ENCODE data around the gene ADPRS.

DNA sequence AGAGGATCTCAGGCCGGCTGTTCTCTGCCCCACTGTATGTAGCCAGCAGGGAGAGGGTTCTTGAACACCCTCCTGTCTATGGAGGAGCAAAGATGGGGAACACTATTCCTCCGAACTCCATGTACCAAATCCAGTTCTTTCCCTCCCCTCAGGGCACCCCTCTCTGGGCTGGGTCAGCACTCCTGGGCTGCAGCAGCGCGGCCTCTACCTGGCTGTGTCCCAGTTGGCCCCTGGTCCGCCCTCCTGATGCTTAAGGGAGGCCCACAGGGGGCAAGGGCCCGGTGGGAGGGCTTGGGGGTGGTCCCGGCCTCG is 471 bp upstream of the ADPRS start:
- no peak for TF ChIP-seq POLR2AphosphoS5 (IDR thresholded peaks at IDR 0.05; ENCODE audit: low read depth, low read length)
- TF ChIP-seq TAF1 (IDR thresholded peaks at IDR 0.05; ENCODE audit: borderline replicate concordance, insufficient read depth, low read length) = no peak
- no peak for TF ChIP-seq SIN3A (IDR thresholded peaks at IDR 0.05; ENCODE audit: borderline replicate concordance, insufficient read depth, low read length)
